Right lobe of liver (tissue), 4 donors: Measurements from ENCODE around the gene NGF.

Experiments
- CTCF ChIP-seq, 4 donors: fragments of 200-600 bp in 3 of 4; fragments of 450-650 bp in 1 of 4; IDR thresholded peaks; one replicate each; pipeline versions ENCODE4 v1.5.1 to v1.8.0; 2016 to 2022; ENCODE audit warnings: antibody characterized with exemption in 4 of 4, mild to moderate bottlenecking in 2 of 4
- POLR2A ChIP-seq: fragments of 450-650 bp; IDR thresholded peaks from one replicate; pipeline ENCODE4 v1.6.1; 2017; ENCODE audit warnings: antibody characterized with exemption, mild to moderate bottlenecking
- donor health status: DM: no; HTN: no; CAD: no.
- donor health status: DM: no; HTN: no; CAD: no.
- donor health status: DM: no; HTN: yes; CAD: no.

GRCh38 chr1:115295904-115296696 is 41.9 kb downstream of the NGF start:
- TF ChIP-seq CTCF (IDR thresholded peaks at IDR 0.05) (no peak), POLR2A (no peak)
